Left cardiac atrium (tissue), 4 donors: ENCODE data around the gene LRRC23. TPM values are rescaled to one million over a fixed set of nuclear protein-coding genes. Genes with fewer than 3 reads are reported as not detected.

ENCODE experiments used
- ATAC-seq, 2 donors: fragments of 200-7000 bp; cut with Tn5 transposase; one replicate each; pipeline ENCODE4 v1.9.1; 2020; ENCODE audit warnings: mild to moderate bottlenecking in 2 of 2, moderate library complexity in 2 of 2
- DNase-seq: peaks from one replicate; pipeline ENCODE4 v3.0.0-alpha.2; 2020
- intact Hi-C, 2 donors: fragments of 100-400 bp; cut with DNase I; formaldehyde crosslinking; loops; one replicate each; pipeline versions ENCODE4 v1.14.1 to v1.15.1; 2022 to 2023
- total RNA-seq, 2 donors: library from RNA; stranded (reverse); fragmentation: NEBNext Ultra II Directional; extraction: Animal tissue kit (Norgen Biotek cat#: 25700); gene quantifications; one replicate each; pipeline ENCODE4 v1.2.1, GENCODE V29; 2021
- donor health status: DM: no; HTN: yes; CAD: no.
- donor health status: DM: no; HTN: yes; CAD: no; lungs with severe emphysema.
- donor health status: DM: yes; HTN: yes; CAD: no.
- donor health status: Dilated cardiomyopathy.

LRRC23 gene
- total RNA-seq, 2 donors from 2014 or later, result 8.1 to 10.5 TPM

DNA sequence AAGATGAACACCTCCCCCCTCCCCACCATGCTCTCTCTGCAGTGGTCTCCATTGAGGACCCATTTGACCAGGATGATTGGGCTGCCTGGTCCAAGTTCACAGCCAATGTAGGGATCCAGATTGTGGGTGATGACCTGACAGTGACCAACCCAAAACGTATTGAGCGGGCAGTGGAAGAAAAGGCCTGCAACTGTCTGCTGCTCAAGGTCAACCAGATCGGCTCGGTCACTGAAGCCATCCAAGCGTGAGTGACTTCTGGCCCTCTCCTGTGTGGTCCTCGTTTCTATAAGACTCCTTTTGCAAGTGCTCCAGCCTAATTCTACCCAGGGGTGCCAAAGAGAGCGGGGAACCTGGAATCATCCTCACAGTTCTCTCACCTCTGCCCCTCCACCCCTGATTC is 16.9 kb downstream of the LRRC23 start:
- no peak for DNase-seq
- intact Hi-C loops, result no loop called here

GRCh38 chr12:6921996-6922946 is 17.6 kb downstream of the LRRC23 start:
- no peak for ATAC-seq
- intact Hi-C loops, result loop anchor here in 1 of 2 donors (2.0 kb wide), 1 partner anchor 43 kb away; no protein-coding TSS in a partner anchor
- DNase-seq, result no peak

More for the DNA sequence above, 16.9 kb downstream of the LRRC23 start:
- ATAC-seq, result no peak

- intact Hi-C loops, result loop anchor here in 1 of 2 donors (2.0 kb wide), 1 partner anchor 42 kb away; no protein-coding TSS in a partner anchor
- ATAC-seq (no peak), DNase-seq (no peak)
Observed at GRCh38 chr12:6923003-6923732, 18.5 kb downstream of the LRRC23 start.

DNA sequence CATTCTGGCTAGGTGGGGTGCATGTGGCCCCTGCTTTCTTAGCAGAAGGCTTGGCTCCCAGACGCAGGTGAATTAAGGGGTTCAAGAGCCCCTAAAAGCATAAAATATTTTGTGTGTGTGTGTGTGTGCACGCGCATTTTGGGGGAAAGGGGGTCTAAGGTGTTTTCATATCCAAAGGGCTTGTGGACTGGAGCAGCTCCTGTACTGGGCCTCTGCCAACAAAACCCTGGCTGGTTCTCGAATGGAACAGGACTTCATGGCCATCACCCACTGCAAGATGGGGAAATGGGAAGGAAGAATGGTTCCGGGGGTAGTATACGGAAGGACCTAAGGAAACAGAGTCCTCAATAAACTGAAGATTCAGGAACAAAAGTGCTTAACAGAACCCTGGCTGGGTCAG is 19.2 kb downstream of the LRRC23 start:
- intact Hi-C loops, result loop anchor here in 1 of 2 donors (2.0 kb wide), 1 partner anchor 41 kb away; no protein-coding TSS in a partner anchor
- no peak for ATAC-seq
- DNase-seq, result peak; percentile 24

- intact Hi-C loops, result no loop called here
- DNase-seq (no peak), ATAC-seq (peak in 1 of 2 donors; percentile 6)
Observed at GRCh38 chr12:6925239-6925539, 20.6 kb downstream of the LRRC23 start.

- ATAC-seq (peak; percentile 45 to 66), DNase-seq (peak; percentile 79)
- intact Hi-C loops, result no loop called here
Observed at GRCh38 chr12:6925540-6926279, 21.1 kb downstream of the LRRC23 start.

DNA sequence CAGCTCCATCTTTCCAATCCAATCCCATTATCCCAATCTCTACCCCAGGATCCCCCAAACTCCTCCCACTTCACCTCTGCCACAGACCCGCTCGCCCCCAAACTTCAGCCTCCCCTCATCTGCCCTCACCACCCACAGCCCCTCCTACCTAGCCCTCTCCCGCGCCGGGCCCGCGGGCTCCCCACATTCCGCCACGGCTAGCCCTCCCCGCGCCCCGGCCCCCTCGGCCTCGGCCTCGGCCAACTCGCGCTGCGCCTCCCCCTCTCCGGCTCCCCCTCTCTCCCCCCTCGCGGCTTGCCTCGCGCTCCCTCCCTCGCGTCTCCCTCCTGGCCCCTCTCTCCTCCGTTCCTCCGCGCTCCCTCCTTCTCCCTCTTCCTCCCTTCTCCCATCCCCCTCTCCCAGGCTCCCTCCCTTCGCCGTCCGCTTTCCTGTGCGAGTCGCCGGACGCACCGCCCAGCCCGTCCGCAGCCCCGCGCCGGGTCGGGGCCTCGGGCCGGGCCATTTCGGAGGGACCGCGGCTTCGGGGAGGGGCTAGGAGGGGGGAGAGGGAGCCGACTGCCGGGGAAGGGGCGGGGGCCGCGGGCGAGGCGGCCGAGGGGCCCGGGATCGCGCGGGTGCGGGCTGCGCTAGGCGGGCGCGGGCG is 22.9 kb downstream of the LRRC23 start, which contains the start of gene ATN1:
Gene ATN1, plus strand, starts transcription at position 581 of the 643 bp plus-strand sequence. CDS start 6,043 bp downstream, outside the sequence.
- peak; percentile 86 for DNase-seq
- intact Hi-C loops, result no loop called here
- peak; percentile 61 to 67 for ATAC-seq

GRCh38 chr12:6928022-6928702 is 23.5 kb downstream of the LRRC23 start:
- intact Hi-C loops, result no loop called here
- ATAC-seq, result no peak

GRCh38 chr12:6928703-6929407 is 24.2 kb downstream of the LRRC23 start:
- intact Hi-C loops, result no loop called here
- DNase-seq (peak; percentile 35), ATAC-seq (no peak)

More at GRCh38 chr12:6928022-6928702, 23.5 kb downstream of the LRRC23 start:
- peak; percentile 40 for DNase-seq

- ATAC-seq, result no peak
- intact Hi-C loops, result no loop called here
Observed at GRCh38 chr12:6929466-6930452, 25.1 kb downstream of the LRRC23 start.

DNA sequence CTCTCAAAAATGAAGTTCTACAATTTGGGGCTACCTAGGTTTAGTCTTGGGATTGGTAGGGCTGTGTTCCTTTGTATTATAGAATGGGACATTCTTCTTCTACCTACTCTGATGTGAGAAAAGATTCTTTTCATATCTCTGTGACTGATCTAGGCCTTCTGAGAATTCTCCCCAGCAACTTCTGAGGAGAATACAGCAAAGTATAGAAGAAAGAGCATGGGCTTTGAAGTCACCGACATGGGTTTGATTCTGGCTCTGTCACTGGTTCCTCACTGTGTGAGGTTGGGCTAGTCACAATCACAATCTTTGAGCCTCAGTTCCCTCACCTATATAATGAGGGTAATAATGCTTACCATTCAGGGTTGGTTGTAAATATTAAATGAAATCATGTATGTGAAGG is 28.1 kb downstream of the LRRC23 start:
- no peak for ATAC-seq
- DNase-seq, result no peak
- intact Hi-C loops, result no loop called here

More at GRCh38 chr12:6929466-6930452, 25.1 kb downstream of the LRRC23 start:
- DNase-seq, result no peak

DNA sequence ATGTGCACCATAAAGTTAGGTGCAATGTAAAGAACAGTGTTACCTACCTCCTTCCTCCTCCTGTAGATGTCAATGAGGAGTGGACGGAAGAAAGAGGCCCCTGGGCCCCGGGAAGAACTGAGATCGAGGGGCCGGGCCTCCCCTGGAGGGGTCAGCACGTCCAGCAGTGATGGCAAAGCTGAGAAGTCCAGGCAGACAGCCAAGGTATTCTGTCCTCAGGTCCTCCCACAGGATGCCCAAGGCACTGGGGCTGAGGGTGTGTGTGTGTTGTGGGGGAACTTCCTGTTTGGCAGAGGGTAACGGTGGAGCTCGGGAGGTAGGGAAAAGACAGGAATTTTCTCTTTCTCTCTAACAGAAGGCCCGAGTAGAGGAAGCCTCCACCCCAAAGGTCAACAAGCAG is 29.5 kb downstream of the LRRC23 start:
- intact Hi-C loops, result no loop called here
- ATAC-seq (peak in 1 of 2 donors; percentile 1), DNase-seq (peak; percentile 75)

GRCh38 chr12:6935371-6936193 is 31.0 kb downstream of the LRRC23 start:
- ATAC-seq, result no peak
- DNase-seq, result no peak
- intact Hi-C loops, result no loop called here

- intact Hi-C loops, result no loop called here
- ATAC-seq (no peak), DNase-seq (no peak)
Observed at GRCh38 chr12:6936194-6936635, 31.6 kb downstream of the LRRC23 start.
